Panc1 (cell line): Measurements from ENCODE around the gene U2AF1L4. TPM values are rescaled to one million over a fixed set of nuclear protein-coding genes. Genes with fewer than 3 reads are reported as not detected.

Experiments
- ATAC-seq: fragments of 200-7000 bp; cut with Tn5 transposase; 2 replicates; pipeline ENCODE4 v1.9.1; 2020; ENCODE audit warnings: mild to moderate bottlenecking, moderate library complexity
- BruUV-seq: library from RNA; stranded (reverse); fragments of 400-500 nt; replicated peaks from 2 replicates; lab custom pipeline; 2021; lab: Mats Ljungman, UMichigan
- CTCF ChIA-PET: fragments of 300-600 bp; sonication (Branson Sonifier 250); formaldehyde crosslinking; loops from one replicate; lab custom pipeline; 2022; ENCODE audit warnings: antibody characterized with exemption; lab: Charles Lee
- POLR2A ChIA-PET: fragments of 300-600 bp; sonication (Branson Sonifier 250); formaldehyde crosslinking; loops from one replicate; lab custom pipeline; 2022; ENCODE audit warnings: antibody characterized with exemption; lab: Charles Lee
- DNase-seq: peaks from one replicate; pipeline ENCODE4 v3.0.0-alpha.2; 2010; ENCODE audit warnings: low read depth, low spot score
- H3K27ac ChIP-seq: 2 replicates; pipeline ENCODE4 v1.5.1; 2011; ENCODE audit warnings: mild to moderate bottlenecking, low read length, inconsistent platforms
- H3K27me3 ChIP-seq: fragments of 200-500 bp; sonication (Bioruptor generic); 2 replicates; pipeline ENCODE4 v1.6.0; 2014; ENCODE audit warnings: low read length, inconsistent platforms; ENCODE audit not compliant: control insufficient read depth, insufficient read depth
- H3K36me3 ChIP-seq: fragments of 200-500 bp; sonication (Bioruptor generic); 2 replicates; pipeline ENCODE4 v1.5.1; 2014; ENCODE audit warnings: inconsistent platforms, mild to moderate bottlenecking, low read length, moderate library complexity; ENCODE audit not compliant: control insufficient read depth, insufficient read depth
- H3K4me1 ChIP-seq: 2 replicates; pipeline ENCODE4 v1.5.1; 2011; ENCODE audit warnings: inconsistent platforms, mild to moderate bottlenecking, low read length, moderate library complexity; ENCODE audit not compliant: control insufficient read depth, insufficient read depth
- H3K4me3 ChIP-seq, 2 experiments: 2 replicates each; pipeline ENCODE4 v1.5.1; 2011 to 2012; ENCODE audit warnings: low read depth in 2 of 2, low read length in 2 of 2, mild to moderate bottlenecking in 2 of 2, inconsistent platforms in 1 of 2, moderate library complexity in 1 of 2
- H3K9me3 ChIP-seq: fragments of 200-500 bp; sonication (Bioruptor generic); 2 replicates; pipeline ENCODE4 v1.5.1; 2014; ENCODE audit warnings: low read depth, mild to moderate bottlenecking, inconsistent platforms, low read length, moderate library complexity; ENCODE audit not compliant: control insufficient read depth, insufficient read depth
- CTCF ChIP-seq: fragments of 450-650 bp; IDR thresholded peaks from 2 replicates; pipeline ENCODE4 v1.5.1; 2017; ENCODE audit warnings: mild to moderate bottlenecking
- POLR2AphosphoS5 ChIP-seq: IDR thresholded peaks from 2 replicates; pipeline ENCODE4 v1.6.1; 2012; ENCODE audit warnings: mild to moderate bottlenecking, low read depth, low read length, moderate library complexity
- REST ChIP-seq, 2 experiments: IDR thresholded peaks; 2 replicates each; pipeline ENCODE4 v1.6.1; 2011 to 2012; ENCODE audit warnings: low read depth in 2 of 2, control low read depth in 1 of 2, low read length in 1 of 2, mild to moderate bottlenecking in 1 of 2, moderate library complexity in 1 of 2; ENCODE audit not compliant: insufficient read depth in 1 of 2
- SIN3A ChIP-seq: IDR thresholded peaks from 2 replicates; pipeline ENCODE4 v1.6.1; 2012; ENCODE audit warnings: low read depth, mild to moderate bottlenecking, low read length, moderate library complexity, borderline replicate concordance; ENCODE audit not compliant: insufficient read depth
- TCF7L2 ChIP-seq: IDR thresholded peaks from 2 replicates; pipeline ENCODE4 v1.6.1; 2011; ENCODE audit warnings: mild to moderate bottlenecking, low read depth, low read length, inconsistent platforms
- in situ Hi-C: cut with HindIII; loops from 2 replicates; pipeline ENCODE4 v1.10.0; 2016; ENCODE audit warnings: low sequenced_read_pairs, low pct_unique_long_range_greater_than_20kb
- intact Hi-C: fragments of 100-400 bp; cut with micrococcal nuclease; formaldehyde crosslinking; loops from one replicate; pipeline ENCODE4 v1.10.0; 2022; ENCODE audit not compliant: unreplicated experiment
- total RNA-seq: library from RNA; stranded (reverse); gene quantifications from one replicate; pipeline ENCODE4 v1.2.1, GENCODE V29; 2021; ENCODE audit not compliant: unreplicated experiment

Gene U2AF1L4
- total RNA-seq, 1 experiment from 2014 or later = 29.8 TPM

DNA sequence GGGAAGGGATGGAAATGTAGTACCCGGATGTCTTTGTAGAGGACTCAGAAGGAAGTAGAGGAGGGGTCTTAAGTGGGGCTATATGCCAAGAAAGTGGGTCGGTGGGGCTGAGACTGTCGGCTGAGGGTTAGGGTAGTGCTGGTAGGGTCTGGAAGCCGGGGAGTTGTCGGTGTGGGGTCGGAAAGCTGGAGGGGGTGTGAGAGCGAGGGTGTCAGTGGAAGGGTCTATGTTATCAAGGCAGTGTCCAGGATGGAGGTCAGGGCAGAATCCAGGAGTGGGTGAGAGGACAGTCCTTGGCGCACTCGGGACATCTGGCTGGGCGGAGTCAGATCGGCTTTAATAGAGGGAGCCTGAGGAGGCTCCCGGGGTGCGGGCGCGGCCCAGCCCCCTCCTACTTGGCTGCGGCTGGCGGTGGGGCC lies 9.9 kb upstream of the U2AF1L4 start:
- H3K4me3 ChIP-seq = no peak overlapping the region
- ChIA-PET POLR2A (no interaction called here), CTCF (no interaction called here)
- intact Hi-C loops = no loop called here
- no peak for TF ChIP-seq REST (IDR thresholded peaks at IDR 0.05; ENCODE audit: insufficient read depth in 1 of 2, low read depth in 2 of 2, low read length in 1 of 2)
- ATAC-seq (no peak), DNase-seq (no peak)
- no peaks in the 10 kb centered on the region for H3K9me3 ChIP-seq
- no peaks in the 10 kb centered on the region for H3K27me3 ChIP-seq
- no TSS peak for BruUV-seq
- no peaks in the 10 kb centered on the region for H3K36me3 ChIP-seq
- in situ Hi-C loops = no loop called here
- H3K27ac ChIP-seq = no peak overlapping the region
- peaks cover 16% of the 10 kb centered on the region for H3K4me1 ChIP-seq

DNA sequence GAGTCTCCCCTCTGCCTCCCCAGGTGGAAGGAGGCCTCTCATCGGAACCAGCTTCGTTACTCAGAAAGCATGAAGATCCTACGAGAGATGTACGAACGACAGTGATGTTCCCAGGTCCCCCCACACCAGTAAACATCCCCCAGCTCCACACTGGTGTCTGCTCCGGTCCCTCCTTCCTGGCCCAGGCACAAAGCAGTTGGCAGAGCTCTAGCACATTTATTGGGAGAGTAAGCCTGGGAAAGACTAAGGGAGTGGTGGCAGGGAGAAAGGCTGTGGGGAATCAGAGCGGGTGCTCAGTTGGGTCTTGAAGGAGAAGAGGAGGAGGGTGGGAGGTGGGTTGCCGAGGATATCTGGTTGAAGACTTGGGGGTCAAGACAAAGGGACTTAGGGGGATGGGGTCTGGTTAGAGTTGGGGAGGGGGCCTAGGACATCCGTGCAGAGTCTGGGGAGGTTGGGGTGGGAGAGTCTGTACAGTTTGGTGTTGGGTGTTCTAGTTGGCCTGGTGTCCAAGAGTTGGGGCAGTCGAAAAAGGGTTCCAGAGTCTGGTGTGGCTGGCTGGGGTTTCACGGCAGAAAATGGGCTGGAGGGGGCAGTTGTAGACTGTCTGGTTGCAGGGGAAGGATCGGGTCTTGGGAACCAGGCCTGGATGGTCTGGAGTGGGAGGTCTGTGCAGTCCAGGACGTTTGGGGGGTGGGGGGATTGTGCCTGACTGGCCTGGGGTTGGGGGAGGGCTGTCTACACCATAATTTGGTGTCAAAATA lies 9.3 kb upstream of the U2AF1L4 start:
- in situ Hi-C loops (no loop called here), intact Hi-C loops (no loop called here)
- Histone ChIP-seq H3K4me3 (no peak overlapping the region), H3K36me3 (no peaks in the 10 kb centered on the region), H3K9me3 (no peaks in the 10 kb centered on the region), H3K27me3 (no peaks in the 10 kb centered on the region), H3K4me1 (peaks cover 17% of the 10 kb centered on the region), H3K27ac (no peak overlapping the region)
- TF ChIP-seq REST (IDR thresholded peaks at IDR 0.05; ENCODE audit: insufficient read depth in 1 of 2, low read depth in 2 of 2, low read length in 1 of 2) (no peak), SIN3A (no peak), POLR2AphosphoS5 (no peak), TCF7L2 (no peak), CTCF (no peak)
- no TSS peak for BruUV-seq
- POLR2A ChIA-PET = interaction anchor here (0.6 kb wide), 1 partner anchor 9 kb away, joined by 5 read pairs; the partner anchor contains the start of genes PSENEN and U2AF1L4
- CTCF ChIA-PET = no interaction called here
- DNase-seq (no peak), ATAC-seq (no peak)
